GM12878 (cell line): ENCODE measurements around the gene ARMH1. TPM values are rescaled to one million over a fixed set of nuclear protein-coding genes. Genes with fewer than 3 reads are reported as not detected.
A peak's percentile ranks its signal among the peaks of the same experiment; 100 is the strongest.

ENCODE experiments used
- CBFB ChIP-seq: IDR thresholded peaks from 2 replicates; pipeline ENCODE4 v1.6.1; 2016; ENCODE audit warnings: antibody characterized with exemption, low read depth
- CHD1 ChIP-seq: IDR thresholded peaks from 2 replicates; pipeline ENCODE4 v1.6.1; 2012; ENCODE audit warnings: low read depth, low read length, improper control_type of control experiment
- EP300 ChIP-seq, 2 experiments: fragments of 150-350 bp in 1 of 2; IDR thresholded peaks; 2 replicates each; pipeline ENCODE4 v1.6.1; 2011 to 2012; ENCODE audit warnings: low read depth in 2 of 2, low read length in 2 of 2, borderline replicate concordance in 1 of 2, improper control_type of control experiment in 1 of 2, inconsistent platforms in 1 of 2; ENCODE audit not compliant: control insufficient read depth in 1 of 2
- EZH2 ChIP-seq: IDR thresholded peaks from 2 replicates; pipeline ENCODE4 v1.6.1; 2012; ENCODE audit warnings: low read depth, mild to moderate bottlenecking, control low read depth, inconsistent platforms, low read length, borderline replicate concordance; ENCODE audit not compliant: control insufficient read depth
- FOS ChIP-seq: IDR thresholded peaks from 3 replicates; pipeline ENCODE4 v1.6.1; 2011; ENCODE audit warnings: borderline replicate concordance; ENCODE audit not compliant: insufficient read length; ENCODE audit errors: extremely low read depth
- FOXM1 ChIP-seq: IDR thresholded peaks from 2 replicates; pipeline ENCODE4 v1.6.1; 2012; ENCODE audit warnings: low read depth, mild to moderate bottlenecking, inconsistent platforms, low read length, moderate library complexity
- NFIC ChIP-seq: IDR thresholded peaks from 2 replicates; pipeline ENCODE4 v1.6.1; 2012; ENCODE audit warnings: low read depth, mild to moderate bottlenecking, inconsistent platforms, low read length, moderate library complexity
- PAX8 ChIP-seq: fragments of 450-650 bp; IDR thresholded peaks from 2 replicates; pipeline ENCODE4 v1.6.1; 2017; ENCODE audit warnings: mild to moderate bottlenecking, moderate library complexity
- PRDM15 ChIP-seq: fragments of 450-650 bp; formaldehyde crosslinking; IDR thresholded peaks from 2 replicates; pipeline ENCODE4 v1.4.0; 2020; ENCODE audit warnings: mild to moderate bottlenecking, moderate library complexity
- RAD21 ChIP-seq: IDR thresholded peaks from 2 replicates; pipeline ENCODE4 v1.6.1; 2011; ENCODE audit warnings: mild to moderate bottlenecking, low read depth, low read length, moderate library complexity; ENCODE audit not compliant: insufficient read depth
- RAD51 ChIP-seq: fragments of 450-650 bp; IDR thresholded peaks from 2 replicates; pipeline ENCODE4 v1.6.1; 2016; ENCODE audit warnings: moderate library complexity, mild to moderate bottlenecking, inconsistent platforms
- SMAD5 ChIP-seq: IDR thresholded peaks from 2 replicates; pipeline ENCODE4 v1.6.1; 2016; ENCODE audit warnings: antibody characterized with exemption, low read depth
- SMARCA5 ChIP-seq: fragments of 450-650 bp; IDR thresholded peaks from 2 replicates; pipeline ENCODE4 v1.6.1; 2017; ENCODE audit warnings: mild to moderate bottlenecking
- STAT3 ChIP-seq: IDR thresholded peaks from 2 replicates; pipeline ENCODE4 v1.6.1; 2011; ENCODE audit warnings: low read depth, low read length, improper control_type of control experiment
- ZBED1 ChIP-seq: IDR thresholded peaks from 2 replicates; pipeline ENCODE4 v1.6.1; 2016; ENCODE audit warnings: borderline replicate concordance
- ZBTB33 ChIP-seq: fragments of 450-650 bp; IDR thresholded peaks from 2 replicates; pipeline ENCODE4 v1.6.1; 2017; ENCODE audit warnings: mild to moderate bottlenecking
- ZBTB4 ChIP-seq: fragments of 450-650 bp; formaldehyde crosslinking; IDR thresholded peaks from 2 replicates; pipeline ENCODE4 v1.4.0; 2022; ENCODE audit warnings: mild to moderate bottlenecking, moderate library complexity
- ZNF24 ChIP-seq: fragments of 450-650 bp; IDR thresholded peaks from 2 replicates; pipeline ENCODE4 v1.6.1; 2017; ENCODE audit warnings: antibody characterized with exemption, mild to moderate bottlenecking
- ZNF274 ChIP-seq: IDR thresholded peaks from one replicate; pipeline ENCODE4 v1.8.0; 2011; ENCODE audit not compliant: insufficient read length, insufficient read depth
- ZNF384 ChIP-seq: IDR thresholded peaks from 2 replicates; pipeline ENCODE4 v1.6.1; 2012; ENCODE audit warnings: low read depth, mild to moderate bottlenecking, low read length, improper control_type of control experiment, borderline replicate concordance
- ZZZ3 ChIP-seq: IDR thresholded peaks from 2 replicates; pipeline ENCODE4 v1.6.1; 2011; ENCODE audit warnings: low read depth; ENCODE audit not compliant: control insufficient read depth, insufficient read length
- polyA plus RNA-seq, 11 experiments: library from polyadenylated mRNA; depleted of rRNA in 4 of 11; unstranded in 6 of 11; stranded (reverse) in 5 of 11; fragments of >200 nt; fragmentation: Nextera tagmentation in 4 of 11; fragmentation: Illumina TruSeq in 1 of 11; extraction: Ambion mirVana in 4 of 11; extraction: Trizol in 1 of 11; gene quantifications; 1 replicate in 1 of 11; 2 replicates in 10 of 11; pipeline versions ENCODE4 v1.2.1 to v1.2.3, GENCODE V29; 2011 to 2016; ENCODE audit warnings: inconsistent platforms in 2 of 11, missing spikeins in 2 of 11, low read depth in 1 of 11
- total RNA-seq, 4 experiments: library from RNA; depleted of rRNA in 3 of 4; stranded (reverse); fragments of >200 nt in 3 of 4; fragmentation: Illumina TruSeq in 1 of 4; extraction: Trizol in 1 of 4; gene quantifications; 2 replicates each; pipeline versions ENCODE4 v1.2.1 to v1.2.3, GENCODE V29; 2013 to 2021

ARMH1 gene
- total and polyA plus RNA-seq, 10 of the 15 experiments (the other 5 are each of a cell fraction or from before 2014, with no cell fraction given): 0.93 to 43.9 (median 8.2) TPM

GRCh38 chr1:44721485-44722361 is 47.2 kb downstream of the ARMH1 start (continued):
- TF ChIP-seq FOS (no peak), ZNF384 (no peak; the same call in 1 of the 2 replicates), ZZZ3 (no peak), PRDM15 (CRISPR knock-in tag) (peak; percentile 99), ZBTB4 (CRISPR knock-in tag) (peak; percentile 99), PAX8 (0 out of 2 replicates have a peak, but pooled peaks have one; percentile 72), NFIC (peak; percentile 99), SMAD5 (peak; percentile 100), EZH2 (peak; percentile 30; the same call in 1 of the 2 replicates), ZNF24 (peak; percentile 83), RAD21 (peak; percentile 18; the same call in 1 of the 2 replicates), SMARCA5 (peak; percentile 82), FOXM1 (peak; percentile 99), ZBED1 (peak; percentile 100), RAD51 (peak; percentile 43; the same call in 1 of the 2 replicates), CBFB (peak; percentile 100), STAT3 (no peak; the same call in 1 of the 2 replicates), ZNF274 (no peak), CHD1 (no peak), EP300 (IDR thresholded peaks at IDR 0.05; ENCODE audit: borderline replicate concordance in 1 of 2, control insufficient read depth in 1 of 2, low read depth in 2 of 2, low read length in 2 of 2) (no peak), ZBTB33 (peak; percentile 84; the same call in 1 of the 2 replicates)
